ENCODE measurements around the gene SLC9A7. TPM values are rescaled to one million over a fixed set of nuclear protein-coding genes. Genes with fewer than 3 reads are reported as not detected.
"Not testable (repeated sequence)": the region's sequence is repeated elsewhere in the genome, so short reads cannot be mapped to it uniquely, and the experiment has no call there.

SLC9A7 gene
- total RNA-seq, 1 donor from 2014 or later, result 5.0 TPM

GRCh38 chrX:46793386-46794143 lies 34.6 kb upstream of the SLC9A7 start:
- Mint-ChIP-seq H3K4me1 (ENCODE audit: low read depth, unreplicated experiment) (no peaks in the 10 kb centered on the region), H3K36me3 (ENCODE audit: unreplicated experiment) (no peaks in the 10 kb centered on the region), H3K27me3 (ENCODE audit: unreplicated experiment) (no peaks in the 10 kb centered on the region), H3K4me3 (ENCODE audit: unreplicated experiment) (no peak overlapping the region), H3K9me3 (ENCODE audit: unreplicated experiment) (no peaks in the 10 kb centered on the region), H3K27ac (ENCODE audit: unreplicated experiment) (no peak overlapping the region)
- DNase-seq, result no peak
- no peak for TF ChIP-seq CTCF (IDR thresholded peaks at IDR 0.05; ENCODE audit: partially characterized antibody, unreplicated experiment)

- H3K27me3 Mint-ChIP-seq (ENCODE audit: unreplicated experiment), result no peaks in the 10 kb centered on the region
- DNase-seq, result no peak
- no peaks in the 10 kb centered on the region for H3K36me3 Mint-ChIP-seq (ENCODE audit: unreplicated experiment)
- no peaks in the 10 kb centered on the region for H3K4me1 Mint-ChIP-seq (ENCODE audit: low read depth, unreplicated experiment)
- H3K9me3 Mint-ChIP-seq (ENCODE audit: unreplicated experiment), result no peaks in the 10 kb centered on the region
- no peak overlapping the region for H3K4me3 Mint-ChIP-seq (ENCODE audit: unreplicated experiment)
- H3K27ac Mint-ChIP-seq (ENCODE audit: unreplicated experiment), result no peak overlapping the region
- TF ChIP-seq CTCF (IDR thresholded peaks at IDR 0.05; ENCODE audit: partially characterized antibody, unreplicated experiment), result no peak
Measured at GRCh38 chrX:46792810-46793188, 33.9 kb upstream of the SLC9A7 start.

GRCh38 chrX:46791927-46792809 lies 33.2 kb upstream of the SLC9A7 start:
- Mint-ChIP-seq H3K4me1 (ENCODE audit: low read depth, unreplicated experiment) (no peaks in the 10 kb centered on the region), H3K27me3 (ENCODE audit: unreplicated experiment) (no peaks in the 10 kb centered on the region), H3K4me3 (ENCODE audit: unreplicated experiment) (no peak overlapping the region), H3K36me3 (ENCODE audit: unreplicated experiment) (no peaks in the 10 kb centered on the region), H3K27ac (ENCODE audit: unreplicated experiment) (no peak overlapping the region), H3K9me3 (ENCODE audit: unreplicated experiment) (no peaks in the 10 kb centered on the region)
- TF ChIP-seq CTCF (IDR thresholded peaks at IDR 0.05; ENCODE audit: partially characterized antibody, unreplicated experiment), result no peak
- DNase-seq, result no peak

GRCh38 chrX:46788902-46789301 lies 30.0 kb upstream of the SLC9A7 start:
- DNase-seq, result no peak

GRCh38 chrX:46784437-46784836 lies 25.5 kb upstream of the SLC9A7 start:
- H3K4me3 Mint-ChIP-seq (ENCODE audit: unreplicated experiment), result not testable (repeated sequence)

More at GRCh38 chrX:46788902-46789301, 30.0 kb upstream of the SLC9A7 start:
- no peak for TF ChIP-seq CTCF (IDR thresholded peaks at IDR 0.05; ENCODE audit: partially characterized antibody, unreplicated experiment)
- no peaks in the 10 kb centered on the region for H3K4me1 Mint-ChIP-seq (ENCODE audit: low read depth, unreplicated experiment)
- no peaks in the 10 kb centered on the region for H3K9me3 Mint-ChIP-seq (ENCODE audit: unreplicated experiment)
- no peak overlapping the region for H3K4me3 Mint-ChIP-seq (ENCODE audit: unreplicated experiment)
- no peaks in the 10 kb centered on the region for H3K27me3 Mint-ChIP-seq (ENCODE audit: unreplicated experiment)
- H3K27ac Mint-ChIP-seq (ENCODE audit: unreplicated experiment), result no peak overlapping the region
- no peaks in the 10 kb centered on the region for H3K36me3 Mint-ChIP-seq (ENCODE audit: unreplicated experiment)

More at GRCh38 chrX:46784437-46784836, 25.5 kb upstream of the SLC9A7 start:
- not testable (repeated sequence) for H3K27me3 Mint-ChIP-seq (ENCODE audit: unreplicated experiment); H3K27ac Mint-ChIP-seq (ENCODE audit: unreplicated experiment); H3K36me3 Mint-ChIP-seq (ENCODE audit: unreplicated experiment); H3K4me1 Mint-ChIP-seq (ENCODE audit: low read depth, unreplicated experiment); H3K9me3 Mint-ChIP-seq (ENCODE audit: unreplicated experiment); DNase-seq
